A673 (cell line): Measurements from ENCODE around the gene JAKMIP1.

Experiments used
- EZH2 ChIP-seq: fragments of 200-600 bp; sonication (generic); IDR thresholded peaks from 2 replicates; pipeline ENCODE4 v1.6.1; 2017; ENCODE audit warnings: borderline replicate concordance, low read depth, mild to moderate bottlenecking, mixed read lengths, antibody characterized with exemption, low read length; ENCODE audit not compliant: poor library complexity, severe bottlenecking
- TF ChIP-seq, protein P1 (sequence below): fragments of 300-800, 200-600 bp; sonication (generic); conservative IDR thresholded peaks from 2 replicates; pipeline ENCODE4 v1.5.1; 2017; ENCODE audit warnings: low read depth, mild to moderate bottlenecking, antibody characterized with exemption, low read length, moderate library complexity, mixed read lengths

GRCh38 chr4:6113641-6114040, 86.7 kb downstream of the JAKMIP1 start:
- no peak for TF ChIP-seq EZH2
- TF ChIP-seq, protein P1, sequence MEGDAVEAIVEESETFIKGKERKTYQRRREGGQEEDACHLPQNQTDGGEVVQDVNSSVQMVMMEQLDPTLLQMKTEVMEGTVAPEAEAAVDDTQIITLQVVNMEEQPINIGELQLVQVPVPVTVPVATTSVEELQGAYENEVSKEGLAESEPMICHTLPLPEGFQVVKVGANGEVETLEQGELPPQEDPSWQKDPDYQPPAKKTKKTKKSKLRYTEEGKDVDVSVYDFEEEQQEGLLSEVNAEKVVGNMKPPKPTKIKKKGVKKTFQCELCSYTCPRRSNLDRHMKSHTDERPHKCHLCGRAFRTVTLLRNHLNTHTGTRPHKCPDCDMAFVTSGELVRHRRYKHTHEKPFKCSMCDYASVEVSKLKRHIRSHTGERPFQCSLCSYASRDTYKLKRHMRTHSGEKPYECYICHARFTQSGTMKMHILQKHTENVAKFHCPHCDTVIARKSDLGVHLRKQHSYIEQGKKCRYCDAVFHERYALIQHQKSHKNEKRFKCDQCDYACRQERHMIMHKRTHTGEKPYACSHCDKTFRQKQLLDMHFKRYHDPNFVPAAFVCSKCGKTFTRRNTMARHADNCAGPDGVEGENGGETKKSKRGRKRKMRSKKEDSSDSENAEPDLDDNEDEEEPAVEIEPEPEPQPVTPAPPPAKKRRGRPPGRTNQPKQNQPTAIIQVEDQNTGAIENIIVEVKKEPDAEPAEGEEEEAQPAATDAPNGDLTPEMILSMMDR: no peak
